ENCODE measurements around the gene CDC25C. TPM values are rescaled to one million over a fixed set of nuclear protein-coding genes. Genes with fewer than 3 reads are reported as not detected.

Gene CDC25C
- polyA plus RNA-seq, 1 of the 3 experiments (the other 2 are of a cell fraction) = 5.2 TPM

DNA sequence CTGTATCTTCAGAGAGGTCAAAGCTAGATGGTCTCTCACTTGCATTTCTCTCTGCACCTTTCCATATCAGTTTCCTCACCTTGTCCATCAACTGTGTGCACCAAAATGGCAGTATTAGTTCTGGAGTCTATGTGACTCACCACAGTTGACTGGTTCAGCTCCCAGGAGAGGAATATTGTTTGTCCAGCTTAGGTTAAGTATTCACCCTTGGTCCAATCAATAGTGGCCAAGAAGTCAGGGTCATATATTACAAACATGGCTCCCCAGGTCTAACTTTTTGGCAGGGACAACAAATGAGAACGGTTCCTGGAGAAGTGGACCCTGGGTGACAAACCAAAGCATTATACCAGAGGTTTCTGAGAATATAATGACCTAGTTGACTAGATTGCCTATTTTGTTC is 93.6 kb downstream of the CDC25C start:
- H3K79me2 ChIP-seq (ENCODE audit: insufficient read depth) = no peaks in the 10 kb centered on the region
- H3K4me1 ChIP-seq (ENCODE audit: control insufficient read depth in 1 of 2, insufficient read depth in 2 of 2, low read depth in 1 of 2, low read length in 1 of 2) = peaks cover 0 to 10% of the 10 kb centered on the region in 2 experiments; a peak in 1 of 4 replicates
- no peaks in the 10 kb centered on the region for H3K9me3 ChIP-seq
- WGBS (ENCODE audit: low lambda C conversion rate) = 82% methylated on average over 1 of the region's 1 CpG
- H2AFZ ChIP-seq (ENCODE audit: low read depth) = no peak overlapping the region
- H3K36me3 ChIP-seq (replicated peaks in 1 of 2; ENCODE audit: control insufficient read depth in 1 of 2, insufficient read depth in 2 of 2, low read length in 1 of 2) = no peaks in the 10 kb centered on the region
- H3K9ac ChIP-seq = no peak overlapping the region
- no peaks in the 10 kb centered on the region for H4K20me1 ChIP-seq (ENCODE audit: insufficient read depth)
- H3F3A ChIP-seq (replicated peaks; ENCODE audit: insufficient read depth) = no peaks in the 10 kb centered on the region
- DNase-seq = no peak
- ChIA-PET CTCF (interaction anchor here (1.4 to 4.5 kb wide), 3 partner anchors 15 to 114 kb away, joined by 3 to 36 read pairs (median 3); no protein-coding TSS in a partner anchor), POLR2A (no interaction called here)
- H3K27ac ChIP-seq (ENCODE audit: low read depth in 2 of 2, low read length in 1 of 2) = no peak overlapping the region
- H3K9me2 ChIP-seq = no peaks in the 10 kb centered on the region
- no peak overlapping the region for H3K4me2 ChIP-seq
- no peak overlapping the region for H3K4me3 ChIP-seq (ENCODE audit: low read depth in 2 of 2, low read length in 1 of 2)
- no peak for TF ChIP-seq FOXM1 (IDR thresholded peaks at IDR 0.05; ENCODE audit: low read depth)
- TF ChIP-seq YY1 (IDR thresholded peaks at IDR 0.05; ENCODE audit: low read depth) = no peak
- TF ChIP-seq RCOR1 (IDR thresholded peaks at IDR 0.05; ENCODE audit: low read length) = no peak
- no peak for TF ChIP-seq MEF2A (IDR thresholded peaks at IDR 0.05; ENCODE audit: borderline replicate concordance, low read depth)
- no peak for TF ChIP-seq TEAD4 (IDR thresholded peaks at IDR 0.05; ENCODE audit: borderline replicate concordance, insufficient read depth)
- TF ChIP-seq GATA2 (CRISPR knock-in tag; IDR thresholded peaks at IDR 0.05) = no peak
- no peak for TF ChIP-seq ELF1 (IDR thresholded peaks at IDR 0.05)
- TF ChIP-seq FOXJ3 (CRISPR knock-in tag; IDR thresholded peaks at IDR 0.05) = no peak
- TF ChIP-seq SIN3A (IDR thresholded peaks at IDR 0.05; ENCODE audit: borderline replicate concordance, low read depth, low read length) = no peak
- TF ChIP-seq TCF12 (IDR thresholded peaks at IDR 0.05) = no peak
- no peak for TF ChIP-seq POLR2AphosphoS5 (IDR thresholded peaks at IDR 0.05; ENCODE audit: low read depth, low read length)
- H3K27me3 ChIP-seq (ENCODE audit: insufficient read depth) = peaks cover 16% of the 10 kb centered on the region; the same call in 1 of the 2 replicates

Other genes with a start within 250 kb of the CDC25C start
- gene WNT8A, start 247.8 kb downstream of the CDC25C start, polyA plus RNA-seq (2012; rRNA removed) = not detected in 2 replicates
- gene NME5, start 192.4 kb downstream of the CDC25C start, polyA plus RNA-seq (2012; rRNA removed) = 3.7 and 4.1 TPM in 2 replicates
- 46.2 and 64.4 TPM in 2 replicates for gene BRD8, start 153.2 kb downstream of the CDC25C start, polyA plus RNA-seq (2012; rRNA removed)
- 16.0 and 17.4 TPM in 2 replicates for gene KIF20A, start 152.7 kb downstream of the CDC25C start, polyA plus RNA-seq (2012; rRNA removed)
- 20.2 and 31.5 TPM in 2 replicates for gene CDC23, start 118.5 kb downstream of the CDC25C start, polyA plus RNA-seq (2012; rRNA removed)
- gene GFRA3, start 57.2 kb downstream of the CDC25C start, polyA plus RNA-seq (2012; rRNA removed) = 0.11 and 0.15 TPM in 2 replicates
- 14.5 and 18.7 TPM in 2 replicates for gene FAM53C, start 6.5 kb upstream of the CDC25C start, polyA plus RNA-seq (2012; rRNA removed)
- 22.4 and 24.5 TPM in 2 replicates for gene KDM3B, start 20.9 kb upstream of the CDC25C start, polyA plus RNA-seq (2012; rRNA removed)
- gene REEP2, start 107.3 kb upstream of the CDC25C start, polyA plus RNA-seq (2012; rRNA removed) = 25.4 and 31.2 TPM in 2 replicates
- gene EGR1, start 133.7 kb upstream of the CDC25C start, polyA plus RNA-seq (2012; rRNA removed) = 28.4 and 48.0 TPM in 2 replicates
- gene ETF1, start 211.4 kb upstream of the CDC25C start, polyA plus RNA-seq (2012; rRNA removed) = 36.7 and 48.7 TPM in 2 replicates
- 153 and 196 TPM in 2 replicates for gene HSPA9, start 243.6 kb upstream of the CDC25C start, polyA plus RNA-seq (2012; rRNA removed)

All from SK-N-SH (cell line).